ENCODE measurements around the gene INTS11.

INTS11 gene

DNA sequence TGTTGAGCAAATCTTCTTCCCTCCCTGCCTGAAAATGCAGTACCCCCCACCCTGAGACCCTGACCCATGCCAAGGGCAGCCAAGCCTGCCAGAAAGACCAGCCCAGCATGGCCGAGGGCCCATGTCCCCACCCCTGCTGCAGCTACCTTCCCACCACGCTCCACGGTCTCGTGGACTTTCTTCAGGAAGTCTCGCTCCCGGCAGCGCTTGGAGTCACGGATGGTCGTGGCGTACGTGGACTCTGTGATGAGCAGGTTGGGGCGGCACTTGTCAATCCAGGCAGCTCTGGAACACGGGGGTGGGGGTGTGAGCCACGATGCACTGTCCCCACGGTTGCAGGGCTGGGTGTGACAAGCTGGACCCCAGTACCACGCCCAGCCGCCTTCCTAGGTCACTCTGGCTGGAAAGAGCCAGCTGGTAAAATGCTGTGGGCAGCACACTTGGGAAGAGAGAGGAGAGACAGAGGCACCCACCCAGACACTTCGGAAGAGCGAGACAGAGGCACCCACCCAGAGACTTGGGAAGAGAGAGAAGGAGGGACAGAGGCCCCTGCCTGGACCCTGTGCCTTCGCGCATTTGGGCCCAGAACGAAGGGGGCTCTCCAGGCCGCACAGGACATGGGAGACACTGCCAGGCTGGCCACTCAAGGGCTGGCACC is 9.7 kb downstream of the INTS11 start:
- no peak for DNase-seq (ENCODE audit: low spot score)

DNA sequence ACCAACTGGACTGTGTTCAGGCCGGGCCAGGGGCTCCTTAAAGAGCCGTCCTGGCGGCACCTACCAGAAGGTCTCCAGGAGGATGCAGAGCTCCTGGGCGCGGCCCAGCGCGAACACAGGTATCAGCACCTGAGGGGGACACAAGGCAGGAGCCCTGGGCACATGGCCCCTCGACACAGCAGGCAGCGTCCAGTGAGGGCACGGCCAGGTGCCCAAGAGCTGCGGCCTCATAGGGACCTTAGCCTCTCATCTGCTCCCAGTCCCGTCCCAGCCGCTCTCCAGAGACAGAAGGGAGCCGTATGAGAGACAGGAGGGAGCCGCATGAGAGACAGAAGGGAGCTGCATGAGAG is 10.2 kb downstream of the INTS11 start:
- DNase-seq (ENCODE audit: low spot score), result no peak

DNA sequence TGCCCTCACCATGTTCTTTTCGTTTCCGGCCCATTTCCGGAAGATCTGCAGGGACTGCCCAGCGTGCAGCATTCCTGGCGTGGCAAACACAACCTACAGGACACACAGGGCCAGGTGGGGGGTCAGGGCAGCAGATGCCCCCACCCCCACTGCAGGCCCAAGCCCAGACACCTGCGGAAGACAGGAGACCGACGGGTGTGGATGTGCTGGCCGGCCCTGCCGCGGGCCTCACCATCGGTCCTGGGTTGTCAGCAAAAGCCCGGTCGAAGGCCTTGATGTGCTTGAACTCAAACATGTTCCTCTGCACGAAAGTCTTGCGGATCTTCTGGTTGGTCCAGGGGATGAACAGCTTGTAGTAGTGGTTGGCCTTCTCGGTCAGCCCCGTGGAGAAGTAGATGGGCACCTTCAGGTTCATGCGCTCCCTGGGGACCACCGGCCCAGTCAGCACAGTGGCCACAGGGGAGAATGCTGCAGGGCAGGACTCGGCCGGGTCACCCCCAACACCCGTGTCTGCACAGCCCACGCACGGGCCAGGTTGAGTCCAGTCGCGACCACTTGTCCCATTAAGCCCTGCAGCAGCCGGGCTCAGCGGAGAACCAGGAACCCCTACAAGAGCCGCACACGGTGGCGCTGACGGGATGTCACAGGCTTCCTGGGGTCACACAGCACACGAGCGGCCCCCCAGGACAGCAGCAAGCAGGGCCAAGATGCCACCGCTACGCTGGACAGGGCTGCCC is 10.8 kb downstream of the INTS11 start:
- no peak for DNase-seq (ENCODE audit: low spot score)

GRCh38 chr1:1312450-1313314 is 11.8 kb downstream of the INTS11 start:
- DNase-seq (ENCODE audit: low spot score), result no peak

DNA sequence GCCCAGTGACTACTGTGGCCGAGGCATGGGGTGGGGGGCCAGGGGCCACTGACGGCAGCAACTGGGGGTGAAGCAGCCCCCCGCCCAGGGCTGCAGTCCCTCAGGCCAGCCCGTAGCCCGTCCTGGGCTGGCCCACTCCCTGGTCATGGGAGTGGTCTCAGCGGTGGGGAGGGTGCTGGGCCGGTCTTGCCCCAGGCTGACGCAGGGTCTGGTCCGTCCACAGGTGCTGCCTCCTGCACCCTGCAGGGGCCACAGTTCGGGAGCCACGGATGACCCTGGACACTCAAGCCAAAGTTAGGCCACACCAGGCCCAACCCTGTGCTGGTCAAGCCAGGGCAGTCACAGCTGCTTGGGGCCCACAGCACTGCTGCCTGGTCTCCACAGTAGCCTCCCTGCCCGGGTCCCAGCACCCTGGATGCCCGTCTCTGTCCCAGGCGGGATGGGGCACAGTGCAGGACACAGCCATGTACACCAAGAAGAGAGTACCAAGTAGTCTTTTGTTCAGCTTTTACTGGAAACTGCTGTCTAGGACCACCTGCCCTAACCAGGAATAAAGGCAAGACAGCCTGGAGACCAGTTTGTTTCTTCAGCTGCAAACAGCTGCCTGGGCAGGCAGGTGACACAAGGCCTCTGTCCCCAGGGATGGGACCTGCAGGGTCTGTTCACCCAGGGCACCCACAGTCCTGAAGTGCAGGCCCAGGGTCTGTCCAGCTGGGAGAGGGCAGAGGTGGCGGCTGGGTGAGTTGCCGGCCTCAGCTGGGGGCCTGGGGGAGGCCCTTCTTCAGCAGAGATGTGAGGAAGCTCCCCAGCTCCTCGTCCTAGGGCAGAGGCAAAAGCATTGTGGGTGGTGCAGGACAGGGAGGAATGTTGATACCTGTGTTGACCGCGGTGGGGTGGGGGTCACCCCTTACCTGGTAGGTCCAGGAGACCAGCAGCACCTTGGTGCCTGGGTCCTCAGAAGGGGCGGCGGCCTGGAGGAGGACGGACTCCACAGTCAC is 13.1 kb downstream of the INTS11 start:
- DNase-seq (ENCODE audit: low spot score), result no peak

DNA sequence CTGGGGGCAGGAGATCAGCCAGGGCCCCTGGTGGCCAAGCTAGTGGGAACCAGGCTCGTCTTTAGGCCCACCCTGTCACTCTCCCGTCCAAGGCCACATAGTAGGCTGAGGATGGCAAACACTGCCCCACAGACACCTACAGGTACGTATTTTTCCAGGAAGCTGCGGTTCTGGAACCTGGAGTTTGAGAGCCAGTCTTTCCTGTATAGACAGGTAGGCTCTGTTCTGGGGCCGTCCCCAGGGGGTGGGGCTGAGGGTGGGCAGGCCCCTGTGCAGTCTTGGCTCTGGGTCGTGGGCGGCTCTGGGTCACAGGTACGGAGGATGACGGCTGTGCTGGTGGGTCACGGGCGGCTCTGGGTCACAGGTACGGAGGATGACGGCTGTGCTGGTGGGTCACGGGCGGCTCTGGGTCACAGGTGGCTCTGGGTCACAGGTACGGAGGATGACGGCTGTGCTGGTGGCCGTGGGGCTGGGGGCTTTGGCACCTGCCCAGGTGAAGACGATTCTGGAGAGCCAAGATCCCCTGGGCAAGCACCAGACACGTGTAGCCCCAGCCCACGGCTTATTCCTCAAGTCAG is 13.9 kb downstream of the INTS11 start:
- DNase-seq (ENCODE audit: low spot score), result no peak

- no peak for DNase-seq (ENCODE audit: low spot score)
Observed at GRCh38 chr1:1310109-1310385, 14.4 kb downstream of the INTS11 start.

- DNase-seq (ENCODE audit: low spot score), result no peak
Observed at GRCh38 chr1:1309251-1310108, 15.0 kb downstream of the INTS11 start.

- no peak for DNase-seq (ENCODE audit: low spot score)
Observed at GRCh38 chr1:1308756-1309250, 15.7 kb downstream of the INTS11 start.

DNA sequence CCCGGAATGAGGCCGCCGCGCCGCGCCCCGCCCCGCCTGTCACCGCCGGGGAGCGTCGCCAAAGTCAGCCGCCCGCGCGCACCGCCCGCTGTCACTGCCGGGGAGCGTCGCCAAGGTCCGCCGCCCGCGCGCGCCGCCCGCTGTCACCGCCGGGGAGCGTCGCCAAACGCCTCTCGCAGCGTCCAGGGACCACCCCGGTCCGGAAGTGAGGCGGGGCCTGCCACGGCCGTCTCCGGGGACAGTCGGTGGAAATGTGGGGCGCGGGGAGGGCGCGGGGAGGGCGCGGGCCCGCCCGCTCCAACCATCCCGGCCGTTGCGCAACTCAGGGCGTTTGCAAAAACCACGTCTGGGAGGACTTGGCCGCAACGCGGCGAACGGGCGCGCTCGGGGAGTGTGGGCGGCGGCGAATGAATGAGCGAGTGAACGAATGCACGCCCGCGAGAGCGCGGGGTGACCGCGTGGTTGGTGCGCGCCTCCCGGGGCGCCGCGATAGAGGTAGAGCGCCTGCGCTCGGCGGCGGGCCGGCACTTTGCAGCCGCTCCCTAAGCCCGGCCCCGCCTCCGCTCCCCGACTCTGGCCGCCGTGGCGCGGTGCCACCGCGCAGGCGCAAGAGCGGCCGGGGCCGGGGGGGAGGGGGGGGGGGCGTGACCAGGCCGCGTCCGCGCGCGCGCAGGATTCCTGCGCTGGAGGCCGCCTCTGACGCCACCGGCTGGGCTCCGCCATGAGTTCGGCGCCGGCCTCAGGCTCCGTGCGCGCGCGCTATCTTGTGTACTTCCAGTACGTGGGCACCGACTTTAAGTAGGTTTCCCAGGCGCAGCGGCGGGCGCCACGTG is 16.3 kb downstream of the INTS11 start, which contains the start of the genes ACAP3 and PUSL1:
TSS of gene ACAP3 (minus strand) at position 8 of the 833 bp plus-strand sequence. CDS start 115 bp downstream, outside the sequence.
TSS of gene PUSL1 (plus strand) at position 675 of the 833 bp plus-strand sequence. CDS start at position 722, 47 bp downstream.
- DNase-seq (ENCODE audit: low spot score), result peak; percentile 86

DNA sequence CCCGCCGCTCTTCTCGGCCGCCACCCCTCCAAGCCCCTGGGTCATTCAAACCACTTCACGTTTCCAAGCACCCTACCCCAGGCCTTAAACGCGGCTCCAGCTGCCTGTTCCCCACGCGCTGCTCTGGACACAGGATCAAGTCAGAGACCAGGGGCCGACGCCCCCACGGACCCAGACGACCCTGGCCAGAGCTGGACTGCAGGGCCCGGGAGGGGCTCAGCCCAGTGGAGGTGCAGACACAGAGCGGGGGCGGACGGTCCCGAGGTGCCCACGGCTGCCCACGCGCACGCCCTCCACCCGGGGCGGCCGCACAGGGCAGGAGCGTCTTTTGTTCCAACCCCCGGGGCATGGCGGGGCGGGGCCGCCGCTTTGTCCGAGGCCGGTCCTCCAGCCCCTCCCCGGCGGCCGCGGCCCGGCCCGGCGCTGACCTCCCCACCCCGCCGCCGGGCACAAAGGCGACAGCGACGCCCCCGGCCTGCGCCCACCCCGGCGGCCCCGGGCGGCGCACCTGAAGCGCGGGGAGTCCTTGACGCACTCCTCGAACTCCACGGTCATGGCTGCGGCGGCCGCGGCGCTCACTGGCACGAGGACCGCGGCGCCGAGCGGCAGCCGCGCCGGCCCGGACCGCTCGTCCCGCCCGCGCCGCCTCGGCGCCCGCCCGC is 17.1 kb downstream of the INTS11 start:
- no peak for DNase-seq (ENCODE audit: low spot score)

- DNase-seq (ENCODE audit: low spot score), result no peak
Observed at GRCh38 chr1:1306661-1307260, 17.7 kb downstream of the INTS11 start.

DNA sequence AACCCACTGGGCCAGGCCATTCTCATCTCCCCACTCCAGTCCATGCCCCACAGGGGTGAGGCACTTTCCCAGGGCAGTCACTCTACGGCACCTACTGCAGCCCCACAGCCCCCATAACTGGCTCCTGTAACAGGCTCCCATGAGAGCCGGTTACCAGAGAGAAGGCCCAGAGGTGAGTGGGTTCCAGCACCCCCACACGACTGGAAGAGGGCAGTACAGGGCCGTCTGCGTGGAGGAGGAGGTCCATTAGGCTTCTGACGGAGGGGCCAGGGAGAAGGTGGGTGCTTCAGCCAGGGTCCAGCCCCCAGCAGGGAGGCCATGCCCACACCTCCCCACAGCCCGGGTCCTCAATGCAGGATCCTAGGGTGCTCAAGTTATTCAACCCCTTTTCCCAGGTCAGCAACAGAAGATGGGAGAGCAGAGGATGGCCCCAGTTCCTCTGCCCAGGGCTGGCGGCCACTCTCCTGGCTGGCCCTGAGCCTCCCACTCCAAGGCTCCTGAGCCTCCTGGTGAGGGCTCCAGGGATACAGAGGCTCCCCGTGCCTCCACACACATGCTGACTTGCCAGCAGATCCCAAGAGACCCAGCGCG is 18.3 kb downstream of the INTS11 start:
- DNase-seq (ENCODE audit: low spot score), result peak; percentile 48

- DNase-seq (ENCODE audit: low spot score), result peak; percentile 52
Observed at GRCh38 chr1:1305300-1306069, 19.0 kb downstream of the INTS11 start.

GRCh38 chr1:1304331-1305299 is 19.8 kb downstream of the INTS11 start:
- peak; percentile 91 for DNase-seq (ENCODE audit: low spot score)
